Neural cell (in vitro differentiated cells): ENCODE data around the gene KMT5B. TPM values are rescaled to one million over a fixed set of nuclear protein-coding genes. Genes with fewer than 3 reads are reported as not detected.

ENCODE experiments used
- H2AFZ ChIP-seq: fragments of 200-600, 300-800 bp; sonication (generic), shearing (Covaris generic); 2 replicates; pipeline ENCODE4 v1.6.0; 2014; ENCODE audit warnings: low read depth, mild to moderate bottlenecking, antibody characterized with exemption, low read length, moderate library complexity
- H3F3A ChIP-seq: fragments of 200-600 bp; shearing (Covaris generic); 2 replicates; pipeline ENCODE4 v1.6.1; 2016; ENCODE audit warnings: mild to moderate bottlenecking, moderate library complexity, mixed read lengths, antibody characterized with exemption, low read length; ENCODE audit not compliant: insufficient read depth, poor library complexity, severe bottlenecking
- H3K27ac ChIP-seq: fragments of 200-600, 300-800 bp; sonication (generic), shearing (Covaris generic); 2 replicates; pipeline ENCODE4 v1.5.1; 2014; ENCODE audit warnings: mild to moderate bottlenecking, low read length, moderate library complexity
- H3K27me3 ChIP-seq: fragments of 300-800, 200-600 bp; sonication (generic), shearing (Covaris generic); 2 replicates; pipeline ENCODE4 v1.6.0; 2014; ENCODE audit warnings: mild to moderate bottlenecking, low read depth, low read length, moderate library complexity; ENCODE audit not compliant: insufficient read depth
- H3K36me3 ChIP-seq: fragments of 300-800, 200-600 bp; sonication (generic), shearing (Covaris generic); 2 replicates; pipeline ENCODE4 v1.5.1; 2014; ENCODE audit warnings: mild to moderate bottlenecking, antibody characterized with exemption, low read length, moderate library complexity; ENCODE audit not compliant: insufficient read depth
- H3K4me2 ChIP-seq: fragments of 300-800, 200-600 bp; sonication (generic), shearing (Covaris generic); 2 replicates; pipeline ENCODE4 v1.6.0; 2014; ENCODE audit warnings: mild to moderate bottlenecking, low read length
- H3K4me3 ChIP-seq: fragments of 300-800, 200-600 bp; sonication (generic), shearing (Covaris generic); 2 replicates; pipeline ENCODE4 v1.5.1; 2014; ENCODE audit warnings: mild to moderate bottlenecking, low read length, moderate library complexity
- H3K79me2 ChIP-seq: fragments of 200-600 bp; shearing (Covaris generic); replicated peaks from 2 replicates; pipeline ENCODE4 v1.6.0; 2014; ENCODE audit warnings: mild to moderate bottlenecking, low read length, moderate library complexity; ENCODE audit not compliant: insufficient read depth
- H3K9ac ChIP-seq: fragments of 300-800, 200-600 bp; sonication (generic), shearing (Covaris generic); 2 replicates; pipeline ENCODE4 v1.6.1; 2016; ENCODE audit warnings: mild to moderate bottlenecking, low read length, mixed read lengths
- H3K9me2 ChIP-seq: fragments of 200-600 bp; shearing (Covaris generic); 2 replicates; pipeline ENCODE4 v1.6.1; 2016; ENCODE audit warnings: mild to moderate bottlenecking, low read length, mixed read lengths; ENCODE audit not compliant: insufficient read depth
- H3K9me3 ChIP-seq: fragments of 200-600, 300-800 bp; sonication (generic), shearing (Covaris generic); 2 replicates; pipeline ENCODE4 v1.6.1; 2016; ENCODE audit warnings: mild to moderate bottlenecking, mixed run types, low read length, moderate library complexity, mixed read lengths
- H4K20me1 ChIP-seq: fragments of 200-600 bp; shearing (Covaris generic); 2 replicates; pipeline ENCODE4 v1.6.1; 2016; ENCODE audit warnings: mild to moderate bottlenecking, mixed run types; ENCODE audit not compliant: insufficient read depth
- EP300 ChIP-seq: fragments of 450-650 bp; conservative IDR thresholded peaks from 2 replicates; pipeline ENCODE4 v1.6.1; 2014; ENCODE audit warnings: antibody characterized with exemption, mild to moderate bottlenecking, moderate library complexity; ENCODE audit not compliant: poor library complexity, severe bottlenecking
- EZH2 ChIP-seq: fragments of 200-600, 300-800 bp; shearing (Covaris generic), sonication (generic); IDR thresholded peaks from 2 replicates; pipeline ENCODE4 v1.6.1; 2014; ENCODE audit warnings: antibody characterized with exemption, low read length, borderline replicate concordance, mild to moderate bottlenecking; ENCODE audit not compliant: insufficient read depth, poor library complexity, severe bottlenecking
- MXI1 ChIP-seq: fragments of 450-650 bp; conservative IDR thresholded peaks from 2 replicates; pipeline ENCODE4 v1.6.1; 2014; ENCODE audit warnings: antibody characterized with exemption, mild to moderate bottlenecking; ENCODE audit not compliant: poor library complexity, severe bottlenecking
- POLR2AphosphoS5 ChIP-seq: IDR thresholded peaks from 2 replicates; pipeline ENCODE4 v1.6.1; 2012
- RAD21 ChIP-seq: fragments of 450-650 bp; conservative IDR thresholded peaks from 2 replicates; pipeline ENCODE4 v1.6.1; 2014; ENCODE audit warnings: antibody characterized with exemption, mild to moderate bottlenecking, moderate library complexity
- REST ChIP-seq: IDR thresholded peaks from 2 replicates; pipeline ENCODE4 v1.6.1; 2012; ENCODE audit warnings: borderline replicate concordance
- SMC3 ChIP-seq: fragments of 450-650 bp; conservative IDR thresholded peaks from 2 replicates; pipeline ENCODE4 v1.6.1; 2014; ENCODE audit warnings: antibody characterized with exemption, mild to moderate bottlenecking, moderate library complexity; ENCODE audit not compliant: poor library complexity
- TAF1 ChIP-seq: IDR thresholded peaks from 2 replicates; pipeline ENCODE4 v1.6.1; 2012; ENCODE audit warnings: low read depth
- polyA plus RNA-seq: library from polyadenylated mRNA; depleted of rRNA; stranded (reverse); fragments of >200 nt; gene quantifications from 2 replicates; pipeline ENCODE4 v1.2.3, GENCODE V29; 2014
- TF ChIP-seq, protein P1 (sequence below): fragments of 450-650 bp; IDR thresholded peaks from 2 replicates; pipeline ENCODE4 v1.5.1; 2014; ENCODE audit warnings: antibody characterized with exemption, mild to moderate bottlenecking, moderate library complexity; ENCODE audit not compliant: poor library complexity, severe bottlenecking

KMT5B gene
- polyA plus RNA-seq, 1 donor from 2014 or later: 107 TPM

- Histone ChIP-seq H4K20me1 (no peaks in the 10 kb centered on the region), H3F3A (no peaks in the 10 kb centered on the region), H3K79me2 (no peaks in the 10 kb centered on the region), H3K27ac (no peak overlapping the region), H2AFZ (no peak overlapping the region), H3K27me3 (no peaks in the 10 kb centered on the region), H3K9me3 (no peaks in the 10 kb centered on the region), H3K36me3 (no peaks in the 10 kb centered on the region), H3K9ac (no peak overlapping the region), H3K4me2 (no peak overlapping the region), H3K9me2 (no peaks in the 10 kb centered on the region), H3K4me3 (no peak overlapping the region)
- TF ChIP-seq EZH2 (no peak), TAF1 (no peak), REST (no peak), RAD21 (no peak), EP300 (no peak), MXI1 (no peak), SMC3 (no peak), POLR2AphosphoS5 (no peak)
- TF ChIP-seq, protein P1, sequence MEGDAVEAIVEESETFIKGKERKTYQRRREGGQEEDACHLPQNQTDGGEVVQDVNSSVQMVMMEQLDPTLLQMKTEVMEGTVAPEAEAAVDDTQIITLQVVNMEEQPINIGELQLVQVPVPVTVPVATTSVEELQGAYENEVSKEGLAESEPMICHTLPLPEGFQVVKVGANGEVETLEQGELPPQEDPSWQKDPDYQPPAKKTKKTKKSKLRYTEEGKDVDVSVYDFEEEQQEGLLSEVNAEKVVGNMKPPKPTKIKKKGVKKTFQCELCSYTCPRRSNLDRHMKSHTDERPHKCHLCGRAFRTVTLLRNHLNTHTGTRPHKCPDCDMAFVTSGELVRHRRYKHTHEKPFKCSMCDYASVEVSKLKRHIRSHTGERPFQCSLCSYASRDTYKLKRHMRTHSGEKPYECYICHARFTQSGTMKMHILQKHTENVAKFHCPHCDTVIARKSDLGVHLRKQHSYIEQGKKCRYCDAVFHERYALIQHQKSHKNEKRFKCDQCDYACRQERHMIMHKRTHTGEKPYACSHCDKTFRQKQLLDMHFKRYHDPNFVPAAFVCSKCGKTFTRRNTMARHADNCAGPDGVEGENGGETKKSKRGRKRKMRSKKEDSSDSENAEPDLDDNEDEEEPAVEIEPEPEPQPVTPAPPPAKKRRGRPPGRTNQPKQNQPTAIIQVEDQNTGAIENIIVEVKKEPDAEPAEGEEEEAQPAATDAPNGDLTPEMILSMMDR: no peak
Observed at GRCh38 chr11:68143310-68143689, 69.8 kb downstream of the KMT5B start.

DNA sequence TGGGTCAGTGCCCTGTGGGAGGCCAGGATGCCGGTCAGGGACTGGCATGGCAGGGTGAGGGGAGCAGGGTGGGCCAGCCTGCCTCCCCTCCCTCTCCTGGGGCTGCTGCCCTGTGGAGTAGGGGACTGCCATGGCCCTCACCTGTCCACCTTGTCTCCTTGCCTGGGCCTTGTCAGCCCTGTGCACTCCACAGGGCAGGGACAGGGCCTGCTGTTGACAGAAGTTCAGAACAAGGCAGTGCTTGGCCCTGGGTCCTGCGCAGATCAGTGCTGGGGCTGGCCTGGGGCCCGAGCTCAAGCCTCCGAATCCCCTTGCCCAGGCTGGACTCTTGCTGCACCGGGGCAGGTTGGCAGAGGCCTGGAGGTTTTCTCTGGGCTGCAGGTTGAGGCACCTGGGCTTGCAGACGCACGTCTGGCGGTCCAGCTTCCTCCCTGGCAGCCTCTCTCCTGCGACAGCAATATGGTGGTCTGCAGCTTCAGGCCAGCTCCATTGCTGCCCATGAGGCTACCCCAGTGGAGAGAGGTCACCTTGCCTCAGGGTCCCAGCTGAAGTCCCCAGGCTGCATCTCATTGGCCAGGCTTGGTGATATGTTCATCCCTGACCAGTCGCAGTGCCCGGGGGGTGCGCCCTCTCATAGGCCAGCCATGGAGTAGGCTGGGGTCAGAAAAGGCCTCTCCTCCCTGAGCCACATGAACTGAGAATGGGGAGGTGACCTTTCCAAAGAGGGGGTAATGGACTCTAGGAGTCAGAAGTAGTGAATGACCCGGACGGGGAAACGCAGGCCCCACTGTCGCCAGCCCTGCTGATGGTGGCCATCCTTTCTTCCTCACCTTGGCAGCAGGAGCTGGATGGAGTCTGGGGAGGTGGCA is 70.4 kb downstream of the KMT5B start:
- H3K27me3 ChIP-seq: no peaks in the 10 kb centered on the region
- TF ChIP-seq REST (no peak), RAD21 (no peak), EP300 (no peak), SMC3 (no peak), TAF1 (no peak), MXI1 (no peak), POLR2AphosphoS5 (no peak), EZH2 (no peak)
- TF ChIP-seq, protein P1: no peak
- H3K9me2 ChIP-seq: no peaks in the 10 kb centered on the region
- H3F3A ChIP-seq: no peaks in the 10 kb centered on the region
- no peaks in the 10 kb centered on the region for H3K9me3 ChIP-seq
- no peak overlapping the region for H3K4me2 ChIP-seq
- no peaks in the 10 kb centered on the region for H3K36me3 ChIP-seq
- no peak overlapping the region for H3K27ac ChIP-seq
- no peaks in the 10 kb centered on the region for H4K20me1 ChIP-seq
- no peak overlapping the region for H2AFZ ChIP-seq
- no peak overlapping the region for H3K4me3 ChIP-seq
- no peak overlapping the region for H3K9ac ChIP-seq
- no peaks in the 10 kb centered on the region for H3K79me2 ChIP-seq
